GM21576 (cell line): Measurements from ENCODE around the gene S100A11.

Experiments used
- ATAC-seq: cut with Tn5 transposase; IDR thresholded peaks from one replicate; pipeline ENCODE4 v1.9.1; 2021; ENCODE audit warnings: mild to moderate bottlenecking, moderate library complexity; ENCODE audit not compliant: unreplicated experiment

The S100A11 gene

GRCh38 chr1:152003846-152004442 lies 32.9 kb downstream of the S100A11 start:
- no peak for ATAC-seq

GRCh38 chr1:152002960-152003359 lies 33.8 kb downstream of the S100A11 start:
- ATAC-seq = no peak

- ATAC-seq = no peak
These were observed 34.9 kb downstream of the S100A11 start for GRCh38 chr1:152001631-152002584.

- no peak for ATAC-seq
These were observed 35.7 kb downstream of the S100A11 start for GRCh38 chr1:152000964-152001630.

- no peak for ATAC-seq
These were observed 38.0 kb downstream of the S100A11 start for GRCh38 chr1:151998611-151999362.

GRCh38 chr1:151997284-151997570 lies 39.6 kb downstream of the S100A11 start:
- no peak for ATAC-seq

- ATAC-seq = no peak
These were observed 41.0 kb downstream of the S100A11 start for GRCh38 chr1:151995774-151996173.

- no peak for ATAC-seq
These were observed 41.8 kb downstream of the S100A11 start for GRCh38 chr1:151994956-151995355.

- no peak for ATAC-seq
These were observed 42.9 kb downstream of the S100A11 start, which contains the start of gene S100A10 for GRCh38 chr1:151993734-151994496. Gene S100A10, minus strand, starts transcription at chr1:151993859. Its CDS starts 7,629 bp downstream, at chr1:151986230.

- no peak for ATAC-seq
These were observed 43.6 kb downstream of the S100A11 start for GRCh38 chr1:151993084-151993733.

- no peak for ATAC-seq
These were observed 44.3 kb downstream of the S100A11 start for GRCh38 chr1:151992303-151993083.

- no peak for ATAC-seq
These were observed 45.0 kb downstream of the S100A11 start for GRCh38 chr1:151991663-151992302.

- ATAC-seq = no peak
These were observed 46.0 kb downstream of the S100A11 start for GRCh38 chr1:151990856-151991198.

- no peak for ATAC-seq
These were observed 46.5 kb downstream of the S100A11 start for GRCh38 chr1:151990058-151990855.

GRCh38 chr1:151989211-151989862 lies 47.5 kb downstream of the S100A11 start:
- no peak for ATAC-seq

- no peak for ATAC-seq
These were observed 48.3 kb downstream of the S100A11 start for GRCh38 chr1:151988405-151988923.
